Nephron (organoid): ENCODE measurements around the gene TSR1.
A peak's percentile ranks its signal among the peaks of the same experiment; 100 is the strongest.

Source experiments
- H3K27ac Mint-ChIP-seq, 3 experiments: 2 replicates each; pipeline ENCODE4 v1.8.0; 2020; ENCODE audit warnings: mixed read lengths in 3 of 3, mild to moderate bottlenecking in 2 of 3, moderate library complexity in 1 of 3
- H3K27me3 Mint-ChIP-seq: 2 replicates; pipeline ENCODE4 v1.8.0; 2021; ENCODE audit warnings: low read depth, mild to moderate bottlenecking, moderate library complexity, mixed read lengths
- H3K36me3 Mint-ChIP-seq: 2 replicates; pipeline ENCODE4 v1.8.0; 2020; ENCODE audit warnings: low read depth, mixed read lengths
- H3K4me1 Mint-ChIP-seq: 2 replicates; pipeline ENCODE4 v1.8.0; 2020; ENCODE audit warnings: mixed read lengths
- H3K4me3 Mint-ChIP-seq, 3 experiments: 2 replicates each; pipeline ENCODE4 v1.8.0; 2020; ENCODE audit warnings: mild to moderate bottlenecking in 3 of 3, mixed read lengths in 3 of 3, moderate library complexity in 2 of 3
- H3K9me3 Mint-ChIP-seq: 2 replicates; pipeline ENCODE4 v1.8.0; 2020; ENCODE audit warnings: mixed read lengths
- CTCF ChIP-seq, 3 experiments: fragments of 200-600 bp; sonication (generic); IDR thresholded peaks; one replicate each; pipeline ENCODE4 v1.5.0; 2021; ENCODE audit warnings: antibody characterized with exemption in 3 of 3; ENCODE audit not compliant: unreplicated experiment in 3 of 3

Gene TSR1

GRCh38 chr17:2380226-2380922 lies 44.1 kb upstream of the TSR1 start:
- peaks cover 15% of the 10 kb centered on the region for H3K4me1 Mint-ChIP-seq
- TF ChIP-seq CTCF (IDR thresholded peaks at IDR 0.05; ENCODE audit: unreplicated experiment in 3 of 3) = no peak
- no peak overlapping the region for H3K4me3 Mint-ChIP-seq
- peaks cover 8% of the 10 kb centered on the region for H3K36me3 Mint-ChIP-seq
- H3K9me3 Mint-ChIP-seq = no peaks in the 10 kb centered on the region
- no peak overlapping the region for H3K27ac Mint-ChIP-seq
- no peaks in the 10 kb centered on the region for H3K27me3 Mint-ChIP-seq

GRCh38 chr17:2379489-2380225 lies 43.4 kb upstream of the TSR1 start:
- Mint-ChIP-seq H3K27me3 (no peaks in the 10 kb centered on the region), H3K9me3 (no peaks in the 10 kb centered on the region), H3K36me3 (peaks cover 12% of the 10 kb centered on the region), H3K27ac (no peak overlapping the region), H3K4me1 (peaks cover 13% of the 10 kb centered on the region), H3K4me3 (no peak overlapping the region)
- no peak for TF ChIP-seq CTCF (IDR thresholded peaks at IDR 0.05; ENCODE audit: unreplicated experiment in 3 of 3)

GRCh38 chr17:2378905-2379304 lies 42.6 kb upstream of the TSR1 start:
- no peaks in the 10 kb centered on the region for H3K9me3 Mint-ChIP-seq
- H3K27me3 Mint-ChIP-seq = no peaks in the 10 kb centered on the region
- no peak overlapping the region for H3K4me3 Mint-ChIP-seq
- H3K36me3 Mint-ChIP-seq = peaks cover 14% of the 10 kb centered on the region
- peaks cover 6% of the 10 kb centered on the region for H3K4me1 Mint-ChIP-seq
- H3K27ac Mint-ChIP-seq = peak overlapping the region in 1 of 3 experiments; percentile 36
- no peak for TF ChIP-seq CTCF (IDR thresholded peaks at IDR 0.05; ENCODE audit: unreplicated experiment in 3 of 3)

- Mint-ChIP-seq H3K27me3 (no peaks in the 10 kb centered on the region), H3K36me3 (peaks cover 17% of the 10 kb centered on the region), H3K27ac (no peak overlapping the region), H3K9me3 (no peaks in the 10 kb centered on the region), H3K4me1 (no peaks in the 10 kb centered on the region), H3K4me3 (no peak overlapping the region)
- TF ChIP-seq CTCF (IDR thresholded peaks at IDR 0.05; ENCODE audit: unreplicated experiment in 3 of 3) = no peak
These were observed 41.4 kb upstream of the TSR1 start for GRCh38 chr17:2377659-2378058.

GRCh38 chr17:2376107-2376506 lies 39.9 kb upstream of the TSR1 start:
- no peak for TF ChIP-seq CTCF (IDR thresholded peaks at IDR 0.05; ENCODE audit: unreplicated experiment in 3 of 3)

More at GRCh38 chr17:2376107-2376506, 39.9 kb upstream of the TSR1 start:
- Mint-ChIP-seq H3K4me3 (no peak overlapping the region), H3K4me1 (no peaks in the 10 kb centered on the region), H3K27me3 (no peaks in the 10 kb centered on the region), H3K27ac (no peak overlapping the region), H3K36me3 (peaks cover 17% of the 10 kb centered on the region), H3K9me3 (no peaks in the 10 kb centered on the region)
